Neural cell (in vitro differentiated cells): ENCODE data around the gene POLRMT. TPM values are rescaled to one million over a fixed set of nuclear protein-coding genes. Genes with fewer than 3 reads are reported as not detected.
A peak's percentile ranks its signal among the peaks of the same experiment; 100 is the strongest.
"Not testable (repeated sequence)": the region's sequence is repeated elsewhere in the genome, so short reads cannot be mapped to it uniquely, and the experiment has no call there.

Experiments
- H2AFZ ChIP-seq: fragments of 200-600, 300-800 bp; sonication (generic), shearing (Covaris generic); 2 replicates; pipeline ENCODE4 v1.6.0; 2014; ENCODE audit warnings: low read depth, mild to moderate bottlenecking, antibody characterized with exemption, low read length, moderate library complexity
- H3F3A ChIP-seq: fragments of 200-600 bp; shearing (Covaris generic); 2 replicates; pipeline ENCODE4 v1.6.1; 2016; ENCODE audit warnings: mild to moderate bottlenecking, moderate library complexity, mixed read lengths, antibody characterized with exemption, low read length; ENCODE audit not compliant: insufficient read depth, poor library complexity, severe bottlenecking
- H3K27ac ChIP-seq: fragments of 200-600, 300-800 bp; sonication (generic), shearing (Covaris generic); 2 replicates; pipeline ENCODE4 v1.5.1; 2014; ENCODE audit warnings: mild to moderate bottlenecking, low read length, moderate library complexity
- H3K27me3 ChIP-seq: fragments of 300-800, 200-600 bp; sonication (generic), shearing (Covaris generic); 2 replicates; pipeline ENCODE4 v1.6.0; 2014; ENCODE audit warnings: mild to moderate bottlenecking, low read depth, low read length, moderate library complexity; ENCODE audit not compliant: insufficient read depth
- H3K36me3 ChIP-seq: fragments of 300-800, 200-600 bp; sonication (generic), shearing (Covaris generic); 2 replicates; pipeline ENCODE4 v1.5.1; 2014; ENCODE audit warnings: mild to moderate bottlenecking, antibody characterized with exemption, low read length, moderate library complexity; ENCODE audit not compliant: insufficient read depth
- H3K4me2 ChIP-seq: fragments of 300-800, 200-600 bp; sonication (generic), shearing (Covaris generic); 2 replicates; pipeline ENCODE4 v1.6.0; 2014; ENCODE audit warnings: mild to moderate bottlenecking, low read length
- H3K4me3 ChIP-seq: fragments of 300-800, 200-600 bp; sonication (generic), shearing (Covaris generic); 2 replicates; pipeline ENCODE4 v1.5.1; 2014; ENCODE audit warnings: mild to moderate bottlenecking, low read length, moderate library complexity
- H3K79me2 ChIP-seq: fragments of 200-600 bp; shearing (Covaris generic); replicated peaks from 2 replicates; pipeline ENCODE4 v1.6.0; 2014; ENCODE audit warnings: mild to moderate bottlenecking, low read length, moderate library complexity; ENCODE audit not compliant: insufficient read depth
- H3K9ac ChIP-seq: fragments of 300-800, 200-600 bp; sonication (generic), shearing (Covaris generic); 2 replicates; pipeline ENCODE4 v1.6.1; 2016; ENCODE audit warnings: mild to moderate bottlenecking, low read length, mixed read lengths
- H3K9me2 ChIP-seq: fragments of 200-600 bp; shearing (Covaris generic); 2 replicates; pipeline ENCODE4 v1.6.1; 2016; ENCODE audit warnings: mild to moderate bottlenecking, low read length, mixed read lengths; ENCODE audit not compliant: insufficient read depth
- H3K9me3 ChIP-seq: fragments of 200-600, 300-800 bp; sonication (generic), shearing (Covaris generic); 2 replicates; pipeline ENCODE4 v1.6.1; 2016; ENCODE audit warnings: mild to moderate bottlenecking, mixed run types, low read length, moderate library complexity, mixed read lengths
- H4K20me1 ChIP-seq: fragments of 200-600 bp; shearing (Covaris generic); 2 replicates; pipeline ENCODE4 v1.6.1; 2016; ENCODE audit warnings: mild to moderate bottlenecking, mixed run types; ENCODE audit not compliant: insufficient read depth
- CTCF ChIP-seq: fragments of 450-650 bp; IDR thresholded peaks from 2 replicates; pipeline ENCODE4 v1.5.1; 2014; ENCODE audit warnings: antibody characterized with exemption, mild to moderate bottlenecking, moderate library complexity; ENCODE audit not compliant: poor library complexity, severe bottlenecking
- EP300 ChIP-seq: fragments of 450-650 bp; conservative IDR thresholded peaks from 2 replicates; pipeline ENCODE4 v1.6.1; 2014; ENCODE audit warnings: antibody characterized with exemption, mild to moderate bottlenecking, moderate library complexity; ENCODE audit not compliant: poor library complexity, severe bottlenecking
- EZH2 ChIP-seq: fragments of 200-600, 300-800 bp; shearing (Covaris generic), sonication (generic); IDR thresholded peaks from 2 replicates; pipeline ENCODE4 v1.6.1; 2014; ENCODE audit warnings: antibody characterized with exemption, low read length, borderline replicate concordance, mild to moderate bottlenecking; ENCODE audit not compliant: insufficient read depth, poor library complexity, severe bottlenecking
- MXI1 ChIP-seq: fragments of 450-650 bp; conservative IDR thresholded peaks from 2 replicates; pipeline ENCODE4 v1.6.1; 2014; ENCODE audit warnings: antibody characterized with exemption, mild to moderate bottlenecking; ENCODE audit not compliant: poor library complexity, severe bottlenecking
- POLR2AphosphoS5 ChIP-seq: IDR thresholded peaks from 2 replicates; pipeline ENCODE4 v1.6.1; 2012
- RAD21 ChIP-seq: fragments of 450-650 bp; conservative IDR thresholded peaks from 2 replicates; pipeline ENCODE4 v1.6.1; 2014; ENCODE audit warnings: antibody characterized with exemption, mild to moderate bottlenecking, moderate library complexity
- REST ChIP-seq: IDR thresholded peaks from 2 replicates; pipeline ENCODE4 v1.6.1; 2012; ENCODE audit warnings: borderline replicate concordance
- SMC3 ChIP-seq: fragments of 450-650 bp; conservative IDR thresholded peaks from 2 replicates; pipeline ENCODE4 v1.6.1; 2014; ENCODE audit warnings: antibody characterized with exemption, mild to moderate bottlenecking, moderate library complexity; ENCODE audit not compliant: poor library complexity
- TAF1 ChIP-seq: IDR thresholded peaks from 2 replicates; pipeline ENCODE4 v1.6.1; 2012; ENCODE audit warnings: low read depth
- polyA plus RNA-seq: library from polyadenylated mRNA; depleted of rRNA; stranded (reverse); fragments of >200 nt; gene quantifications from 2 replicates; pipeline ENCODE4 v1.2.3, GENCODE V29; 2014

The POLRMT gene
- polyA plus RNA-seq, 1 donor from 2014 or later: 28.3 TPM

GRCh38 chr19:674282-675151 lies 41.2 kb upstream of the POLRMT start:
- H2AFZ ChIP-seq: no peak overlapping the region
- H3K27me3 ChIP-seq: peaks cover 3% of the 10 kb centered on the region
- no peaks in the 10 kb centered on the region for H3K36me3 ChIP-seq
- H3K27ac ChIP-seq: no peak overlapping the region
- H3K9ac ChIP-seq: peak overlapping the region; percentile 39
- H3K4me3 ChIP-seq: no peak overlapping the region
- TF ChIP-seq TAF1: no peak
- TF ChIP-seq MXI1: no peak
- no peak for TF ChIP-seq SMC3
- TF ChIP-seq RAD21: no peak
- no peak for TF ChIP-seq EZH2
- TF ChIP-seq CTCF: no peak
- no peak for TF ChIP-seq REST
- no peaks in the 10 kb centered on the region for H3K79me2 ChIP-seq
- H3K9me3 ChIP-seq: no peaks in the 10 kb centered on the region
- H3F3A ChIP-seq: no peaks in the 10 kb centered on the region
- H4K20me1 ChIP-seq: no peaks in the 10 kb centered on the region
- no peak overlapping the region for H3K4me2 ChIP-seq
- H3K9me2 ChIP-seq: no peaks in the 10 kb centered on the region

- H3K9me3 ChIP-seq: no peaks in the 10 kb centered on the region
- H3F3A ChIP-seq: no peaks in the 10 kb centered on the region
- H3K36me3 ChIP-seq: no peaks in the 10 kb centered on the region
- no peak overlapping the region for H3K4me3 ChIP-seq
- no peak overlapping the region for H3K27ac ChIP-seq
- no peak overlapping the region for H2AFZ ChIP-seq
- H3K4me2 ChIP-seq: no peak overlapping the region
- no peaks in the 10 kb centered on the region for H3K9me2 ChIP-seq
- no peaks in the 10 kb centered on the region for H4K20me1 ChIP-seq
- H3K79me2 ChIP-seq: no peaks in the 10 kb centered on the region
- H3K9ac ChIP-seq: no peak overlapping the region
- H3K27me3 ChIP-seq: no peaks in the 10 kb centered on the region
- TF ChIP-seq POLR2AphosphoS5 (no peak), CTCF (no peak), RAD21 (no peak), EZH2 (no peak), TAF1 (no peak), SMC3 (no peak), MXI1 (no peak), EP300 (no peak), REST (no peak)
Observed at GRCh38 chr19:670609-671075, 37.3 kb upstream of the POLRMT start.

- not testable (repeated sequence) for H3K4me3 ChIP-seq, H2AFZ ChIP-seq, H3K9ac ChIP-seq, H3K27me3 ChIP-seq, H3K9me2 ChIP-seq, H3F3A ChIP-seq, H3K27ac ChIP-seq, H4K20me1 ChIP-seq, H3K4me2 ChIP-seq, H3K79me2 ChIP-seq, H3K36me3 ChIP-seq, H3K9me3 ChIP-seq
Observed at GRCh38 chr19:668675-669434, 35.5 kb upstream of the POLRMT start.
